BJ (cell line): ENCODE measurements around the gene SYTL1. TPM values are rescaled to one million over a fixed set of nuclear protein-coding genes. Genes with fewer than 3 reads are reported as not detected.

Experiments used
- CTCF ChIA-PET: fragments of 350-600 bp; formaldehyde crosslinking; extraction: SDS; loops from one replicate; lab custom pipeline; 2021; ENCODE audit warnings: antibody characterized with exemption, inconsistent platforms; lab: Yijun Ruan, JAX
- POLR2A ChIA-PET: fragments of 300-600 bp; sonication (Branson Sonifier 250); formaldehyde crosslinking; extraction: SDS; loops from one replicate; lab custom pipeline; 2021; ENCODE audit warnings: antibody characterized with exemption; lab: Charles Lee
- DNase-seq: peaks from one replicate; pipeline ENCODE4 v3.0.0-alpha.2; 2011; ENCODE audit warnings: low read depth
- H3K27me3 ChIP-seq: 2 replicates; pipeline ENCODE4 v1.6.0; 2011; ENCODE audit warnings: low read length; ENCODE audit not compliant: control insufficient read depth, insufficient read depth
- H3K36me3 ChIP-seq: 2 replicates; pipeline ENCODE4 v1.5.1; 2011; ENCODE audit warnings: low read length; ENCODE audit not compliant: control insufficient read depth, insufficient read depth
- H3K4me3 ChIP-seq: 2 replicates; pipeline ENCODE4 v1.5.1; 2011; ENCODE audit warnings: low read depth, mild to moderate bottlenecking, control low read depth, low read length
- CTCF ChIP-seq: IDR thresholded peaks from 2 replicates; pipeline ENCODE4 v1.5.1; 2011; ENCODE audit warnings: low read depth, mild to moderate bottlenecking, control low read depth, inconsistent platforms, low read length, moderate library complexity; ENCODE audit not compliant: insufficient read depth
- polyA plus RNA-seq: library from polyadenylated mRNA; depleted of rRNA; stranded (reverse); fragments of >200 nt; gene quantifications from 2 replicates; pipeline ENCODE4 v1.2.3, GENCODE V29; 2011

SYTL1 gene
- polyA plus RNA-seq, 1 experiment, result 0.23 TPM

- POLR2A ChIA-PET, result interaction anchor here (1.0 kb wide), 1 partner anchor 68 kb away, joined by 5 read pairs; no protein-coding TSS in a partner anchor
- TF ChIP-seq CTCF, result no peak
These were observed 25.4 kb downstream of the SYTL1 start for GRCh38 chr1:27367160-27367650.

GRCh38 chr1:27368869-27369582 lies 27.2 kb downstream of the SYTL1 start:
- peak; percentile 35 for TF ChIP-seq CTCF
- no peak for DNase-seq
- ChIA-PET POLR2A (no interaction called here), CTCF (interaction anchor here (0.8 to 6.1 kb wide), 9 partner anchors 10 to 70 kb away, joined by 3 to 118 read pairs (median 6); partner anchors contain the start of gene CD164L2)
- Histone ChIP-seq H3K36me3 (no peaks in the 10 kb centered on the region), H3K4me3 (no peak overlapping the region), H3K27me3 (no peaks in the 10 kb centered on the region)

More at GRCh38 chr1:27367160-27367650, 25.4 kb downstream of the SYTL1 start:
- Histone ChIP-seq H3K36me3 (peaks cover 9% of the 10 kb centered on the region), H3K27me3 (no peaks in the 10 kb centered on the region), H3K4me3 (peak overlapping the region; percentile 56)
- CTCF ChIA-PET, result interaction anchor here (0.7 to 6.1 kb wide), 26 partner anchors 8 to 480 kb away, joined by 3 to 118 read pairs (median 6); partner anchors contain the start of genes CD164L2, FCN3, GPR3 and SYTL1
- DNase-seq, result no peak

GRCh38 chr1:27372022-27372807 lies 30.4 kb downstream of the SYTL1 start:
- ChIA-PET POLR2A (no interaction called here), CTCF (interaction anchor here (0.6 to 5.0 kb wide), 4 partner anchors 15 to 88 kb away, joined by 3 to 29 read pairs (median 7); no protein-coding TSS in a partner anchor)
- H3K36me3 ChIP-seq, result no peaks in the 10 kb centered on the region
- no peak for DNase-seq
- H3K4me3 ChIP-seq, result no peak overlapping the region
- no peaks in the 10 kb centered on the region; the same call in 1 of the 2 replicates for H3K27me3 ChIP-seq
- TF ChIP-seq CTCF, result no peak

- no peaks in the 10 kb centered on the region for H3K36me3 ChIP-seq
- TF ChIP-seq CTCF, result peak; percentile 31; the same call in 1 of the 2 replicates
- H3K4me3 ChIP-seq, result no peak overlapping the region
- CTCF ChIA-PET, result no interaction called here
- no peaks in the 10 kb centered on the region; the same call in 1 of the 2 replicates for H3K27me3 ChIP-seq
- DNase-seq, result no peak
- POLR2A ChIA-PET, result no interaction called here
These were observed 31.2 kb downstream of the SYTL1 start for GRCh38 chr1:27372808-27373690.
